CD14-positive monocyte (primary cell): ENCODE data around the gene CDK12. TPM values are rescaled to one million over a fixed set of nuclear protein-coding genes. Genes with fewer than 3 reads are reported as not detected.

Experiments used
- DNase-seq, 3 donors: peaks; one replicate each; pipeline ENCODE4 v3.0.0-alpha.2; 2011 to 2022
- H2AFZ ChIP-seq: 2 replicates; pipeline ENCODE4 v1.6.0; 2012; ENCODE audit warnings: mild to moderate bottlenecking, low read depth, low read length, inconsistent platforms; ENCODE audit not compliant: insufficient read depth, poor library complexity, severe bottlenecking
- H3K27ac ChIP-seq, 2 donors: 1 replicate in 1 of 2; 2 replicates in 1 of 2; pipeline ENCODE4 v1.5.1; 2012 to 2013; ENCODE audit warnings: low read length in 2 of 2, control low read depth in 1 of 2, inconsistent platforms in 1 of 2, low read depth in 1 of 2, mild to moderate bottlenecking in 1 of 2
- H3K27me3 ChIP-seq, 2 donors: one replicate each; pipeline versions ENCODE4 v1.6.0 to v1.6.1; 2011 to 2013; ENCODE audit warnings: low read length in 2 of 2; ENCODE audit not compliant: control insufficient read depth in 2 of 2, insufficient read depth in 2 of 2
- H3K36me3 ChIP-seq, 2 donors: replicated peaks in 1 of 2; 1 replicate in 1 of 2; 2 replicates in 1 of 2; pipeline versions ENCODE4 v1.5.1 to v1.6.1; 2012 to 2013; ENCODE audit warnings: low read length in 2 of 2, control low read depth in 1 of 2, inconsistent platforms in 1 of 2, mild to moderate bottlenecking in 1 of 2; ENCODE audit not compliant: insufficient read depth in 2 of 2, control insufficient read depth in 1 of 2
- H3K4me1 ChIP-seq, 2 donors: 1 replicate in 1 of 2; 2 replicates in 1 of 2; pipeline versions ENCODE4 v1.5.1 to v1.6.1; 2012 to 2013; ENCODE audit warnings: low read length in 2 of 2, control low read depth in 1 of 2, inconsistent platforms in 1 of 2, mild to moderate bottlenecking in 1 of 2, moderate library complexity in 1 of 2; ENCODE audit not compliant: insufficient read depth in 2 of 2, control insufficient read depth in 1 of 2
- H3K4me2 ChIP-seq: replicated peaks from 2 replicates; pipeline ENCODE3; 2012; ENCODE audit warnings: low read length, moderate library complexity, mild to moderate bottlenecking; ENCODE audit not compliant: poor library complexity, severe bottlenecking; ENCODE audit errors: extremely low read depth
- H3K4me3 ChIP-seq, 3 experiments: fragments of 200-600 bp in 1 of 3; sonication (generic) in 1 of 3; replicated peaks in 1 of 3; 1 replicate in 2 of 3; 2 replicates in 1 of 3; pipeline ENCODE4 v1.5.1; 2011 to 2013; ENCODE audit warnings: low read length in 3 of 3, mild to moderate bottlenecking in 3 of 3, control low read depth in 2 of 3, low read depth in 2 of 3, inconsistent platforms in 1 of 3, moderate library complexity in 1 of 3
- H3K79me2 ChIP-seq: 2 replicates; pipeline ENCODE4 v1.6.0; 2012; ENCODE audit warnings: mild to moderate bottlenecking, control low read depth, inconsistent platforms, low read length, moderate library complexity; ENCODE audit not compliant: insufficient read depth
- H3K9ac ChIP-seq: 2 replicates; pipeline ENCODE4 v1.6.0; 2017; ENCODE audit warnings: low read length, mild to moderate bottlenecking; ENCODE audit not compliant: insufficient read depth, poor library complexity, severe bottlenecking
- H3K9me3 ChIP-seq, 2 donors: replicated peaks in 1 of 2; 1 replicate in 1 of 2; 2 replicates in 1 of 2; pipeline versions ENCODE4 v1.5.1 to v1.6.1; 2012 to 2013; ENCODE audit warnings: low read length in 2 of 2, control low read depth in 1 of 2; ENCODE audit not compliant: control insufficient read depth in 1 of 2, insufficient read depth in 1 of 2
- H4K20me1 ChIP-seq: 2 replicates; pipeline ENCODE4 v1.6.0; 2012; ENCODE audit warnings: mild to moderate bottlenecking, low read length, control low read depth, moderate library complexity; ENCODE audit not compliant: insufficient read depth
- H3K27ac Mint-ChIP-seq, 7 donors: one replicate each; pipeline ENCODE4 v1.8.0; 2020; ENCODE audit warnings: mild to moderate bottlenecking in 7 of 7, mixed read lengths in 7 of 7, moderate library complexity in 6 of 7, inconsistent platforms in 2 of 7
- H3K27me3 Mint-ChIP-seq, 3 donors: one replicate each; pipeline ENCODE4 v1.8.0; 2021 to 2022; ENCODE audit warnings: low read depth in 3 of 3, mild to moderate bottlenecking in 3 of 3, mixed read lengths in 3 of 3, moderate library complexity in 3 of 3, inconsistent platforms in 1 of 3
- H3K36me3 Mint-ChIP-seq, 2 donors: one replicate each; pipeline ENCODE4 v1.8.0; 2020; ENCODE audit warnings: mixed read lengths in 2 of 2, inconsistent platforms in 1 of 2, mild to moderate bottlenecking in 1 of 2
- H3K4me1 Mint-ChIP-seq: one replicate; pipeline ENCODE4 v1.8.0; 2020; ENCODE audit warnings: mild to moderate bottlenecking, mixed read lengths
- H3K4me3 Mint-ChIP-seq, 2 donors: one replicate each; pipeline ENCODE4 v1.8.0; 2020; ENCODE audit warnings: mild to moderate bottlenecking in 2 of 2, mixed read lengths in 2 of 2, moderate library complexity in 1 of 2
- H3K9me3 Mint-ChIP-seq, 7 donors: one replicate each; pipeline ENCODE4 v1.8.0; 2020 to 2022; ENCODE audit warnings: mixed read lengths in 7 of 7, mild to moderate bottlenecking in 6 of 7, moderate library complexity in 6 of 7, inconsistent platforms in 2 of 7
- CTCF ChIP-seq: fragments of 200-600 bp; IDR thresholded peaks from one replicate; pipeline ENCODE4 v1.8.0; 2022; ENCODE audit warnings: antibody characterized with exemption, mild to moderate bottlenecking
- WGBS: methylation state at CpG from one replicate; pipeline ENCODE4 v1.1.5; 2013; ENCODE audit warnings: missing lambda C conversion rate; ENCODE audit not compliant: insufficient coverage; 5-methylcytosine and 5-hydroxymethylcytosine counted together
- intact Hi-C, 2 donors: fragments of 100-400 bp; cut with micrococcal nuclease; formaldehyde crosslinking; loops; one replicate each; pipeline versions ENCODE4 v1.15.0 to v1.15.1; 2023
- polyA plus RNA-seq, 3 donors: library from polyadenylated mRNA; depleted of rRNA in 1 of 3; unstranded in 2 of 3; stranded (reverse) in 1 of 3; fragments of 300-500 nt in 2 of 3; fragments of >200 nt in 1 of 3; fragmentation: Illumina TruSeq in 2 of 3; gene quantifications; 1 replicate in 2 of 3; 2 replicates in 1 of 3; pipeline ENCODE4 v1.2.3, GENCODE V29; 2012 to 2021

The CDK12 gene
- polyA plus RNA-seq, 3 donors = 0.62 to 21.9 (median 1.3) TPM

- Mint-ChIP-seq H3K27ac (no peak overlapping the region), H3K4me3 (no peak overlapping the region), H3K36me3 (peaks cover 64 to 89% of the 10 kb centered on the region in 2 donors), H3K4me1 (peaks cover 18% of the 10 kb centered on the region), H3K27me3 (peaks cover 0 to 2% (median 0%) of the 10 kb centered on the region in 3 donors), H3K9me3 (peaks cover 0 to 3% (median 0%) of the 10 kb centered on the region in 7 donors)
- H3K9ac ChIP-seq = no peak overlapping the region
- H3K27ac ChIP-seq = no peak overlapping the region
- H3K79me2 ChIP-seq = no peaks in the 10 kb centered on the region
- H3K4me1 ChIP-seq = peaks cover 3 to 13% of the 10 kb centered on the region in 2 donors
- intact Hi-C loops = loop anchor here (5.0 to 10.0 kb wide), 3 partner anchors 74 to 207 kb away; no protein-coding TSS in a partner anchor
- no peak overlapping the region for H3K4me3 ChIP-seq
- peaks cover 53 to 82% of the 10 kb centered on the region in 2 donors for H3K36me3 ChIP-seq
- H4K20me1 ChIP-seq = no peaks in the 10 kb centered on the region
- DNase-seq = peak; percentile 46 to 57 (median 54)
- H3K27me3 ChIP-seq = no peaks in the 10 kb centered on the region
- no peak overlapping the region for H3K4me2 ChIP-seq
- 6% methylated on average over 2 of the region's 5 CpGs for WGBS
- H3K9me3 ChIP-seq = no peaks in the 10 kb centered on the region
- peak; percentile 95 for TF ChIP-seq CTCF
- no peak overlapping the region for H2AFZ ChIP-seq
These were observed 86.6 kb downstream of the CDK12 start for GRCh38 chr17:39547713-39548478.

GRCh38 chr17:39548494-39549225 is 87.4 kb downstream of the CDK12 start:
- Mint-ChIP-seq H3K9me3 (no peaks in the 10 kb centered on the region), H3K4me1 (peaks cover 18% of the 10 kb centered on the region), H3K27me3 (peaks cover 0 to 2% (median 0%) of the 10 kb centered on the region in 3 donors), H3K36me3 (peaks cover 69 to 92% of the 10 kb centered on the region in 2 donors), H3K4me3 (no peak overlapping the region), H3K27ac (peak overlapping the region in 1 of 7 donors; percentile 53)
- intact Hi-C loops = loop anchor here (5.0 to 10.0 kb wide), 3 partner anchors 74 to 206 kb away; no protein-coding TSS in a partner anchor
- DNase-seq = no peak
- Histone ChIP-seq H3K4me1 (peaks cover 3 to 13% of the 10 kb centered on the region in 2 donors), H3K36me3 (peaks cover 61 to 84% of the 10 kb centered on the region in 2 donors), H3K27me3 (no peaks in the 10 kb centered on the region), H3K4me3 (no peak overlapping the region), H4K20me1 (no peaks in the 10 kb centered on the region), H3K27ac (no peak overlapping the region), H3K9me3 (no peaks in the 10 kb centered on the region), H2AFZ (no peak overlapping the region), H3K79me2 (no peaks in the 10 kb centered on the region), H3K4me2 (no peak overlapping the region), H3K9ac (no peak overlapping the region)
- TF ChIP-seq CTCF = no peak
- WGBS = 95% methylated on average over 3 of the region's 7 CpGs
